ENCODE measurements around the gene COX6A1.
"Not testable (repeated sequence)": the region's sequence is repeated elsewhere in the genome, so short reads cannot be mapped to it uniquely, and the experiment has no call there.

Gene COX6A1

GRCh38 chr12:120468325-120468820, 30.5 kb downstream of the COX6A1 start:
- DNase-seq: no peak

DNA sequence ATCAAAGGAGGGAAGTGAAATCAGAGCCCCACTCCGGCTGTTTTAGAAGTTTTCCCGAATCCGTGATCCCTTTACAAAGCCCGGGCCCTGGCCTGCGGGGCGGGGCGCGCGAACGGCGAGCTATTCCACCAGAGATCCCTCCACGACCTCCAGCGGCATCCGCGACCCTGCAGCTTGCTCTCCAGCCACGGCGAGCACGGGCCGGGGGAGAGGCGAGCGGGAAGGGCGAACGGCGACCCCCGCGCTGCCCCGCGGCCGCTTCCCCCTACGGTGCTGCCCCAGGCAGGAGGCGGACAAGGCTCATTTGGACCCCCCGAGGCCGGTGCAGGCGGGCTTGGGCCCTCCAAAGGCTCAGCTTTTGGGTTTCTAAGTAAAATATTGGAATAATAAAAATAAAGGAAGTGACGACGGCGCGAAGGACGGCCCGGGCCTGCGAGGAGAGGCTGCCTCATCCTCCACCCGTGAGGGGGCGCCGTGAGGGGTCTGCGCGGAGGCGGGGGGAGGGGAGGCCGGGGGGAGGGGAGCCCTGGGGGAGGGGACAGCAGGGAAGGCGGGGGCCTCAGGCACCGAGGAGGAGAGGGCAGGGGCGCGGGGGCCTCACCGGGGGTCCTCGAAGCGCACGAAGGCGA, 31.0 kb downstream of the COX6A1 start:
- DNase-seq: no peak

DNA sequence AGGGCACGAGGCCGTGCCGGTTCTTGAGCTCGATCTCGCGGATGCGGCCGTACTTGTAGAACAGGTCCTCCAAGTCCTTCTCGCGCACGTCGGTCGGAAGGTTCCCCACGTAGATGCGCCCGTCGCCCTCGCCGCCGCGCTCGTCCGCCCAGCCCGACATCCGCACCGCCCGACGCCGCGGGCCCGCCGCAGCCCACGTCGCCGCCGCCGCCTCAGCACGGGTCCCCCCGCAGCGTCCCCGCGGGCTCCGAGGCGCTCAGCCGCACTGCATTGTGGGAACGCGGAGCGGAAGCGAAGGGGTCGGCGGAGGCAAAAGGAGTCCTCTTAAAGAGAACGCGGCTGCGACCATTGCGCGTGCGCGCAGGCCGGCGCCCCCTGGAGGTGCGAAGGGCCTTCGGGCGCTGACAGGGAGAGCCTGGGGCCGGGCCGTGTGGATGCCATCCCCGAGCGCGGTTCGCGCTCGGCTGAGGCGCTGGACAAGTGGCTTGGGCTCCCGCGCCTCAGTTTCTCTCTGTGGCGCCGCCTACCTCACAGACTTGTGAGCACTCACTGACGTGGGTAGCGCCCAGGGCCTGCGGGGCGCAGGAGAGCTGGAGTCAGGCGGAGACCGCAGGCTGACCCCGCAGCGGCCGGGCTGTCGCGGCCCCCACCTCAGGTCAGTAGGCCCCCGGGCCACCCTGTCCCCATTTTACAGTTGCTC, 31.7 kb downstream of the COX6A1 start, which contains the start of gene SRSF9:
Gene SRSF9, minus strand, starts transcription at position 299 of the 700 bp plus-strand sequence. Its CDS starts 139 bp downstream, at position 160.
- DNase-seq: peak; percentile 84

DNA sequence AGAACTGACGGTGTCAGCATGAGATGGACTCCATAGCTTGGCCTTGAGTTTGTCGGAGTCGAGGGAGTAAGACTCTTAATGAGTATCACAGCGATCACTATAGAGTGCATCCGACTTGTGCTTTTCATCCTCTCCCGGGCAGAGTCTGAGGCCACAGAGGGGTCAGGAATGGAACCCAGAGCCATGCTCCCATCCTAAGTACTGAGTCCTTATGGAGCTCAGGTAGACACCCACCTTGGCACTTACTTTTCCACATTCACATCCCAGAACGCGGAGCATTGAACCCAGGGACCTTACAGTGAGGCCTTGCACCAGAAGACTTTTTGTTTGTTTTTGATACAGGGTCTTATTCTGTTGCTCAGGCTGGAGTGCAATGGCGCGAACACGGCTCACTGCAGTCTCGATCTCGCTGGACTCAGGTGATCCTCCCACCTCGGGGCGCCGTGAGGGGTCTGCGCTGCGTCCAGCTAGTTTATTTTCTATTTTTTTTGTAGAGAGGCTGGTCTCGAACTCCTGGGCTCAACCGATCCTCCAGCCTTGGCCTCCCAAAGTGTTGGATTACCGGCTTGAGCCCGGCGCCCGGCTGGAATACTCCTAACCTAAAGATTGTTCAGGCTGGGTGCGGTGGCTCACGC, 32.4 kb downstream of the COX6A1 start:
- DNase-seq: no peak

DNA sequence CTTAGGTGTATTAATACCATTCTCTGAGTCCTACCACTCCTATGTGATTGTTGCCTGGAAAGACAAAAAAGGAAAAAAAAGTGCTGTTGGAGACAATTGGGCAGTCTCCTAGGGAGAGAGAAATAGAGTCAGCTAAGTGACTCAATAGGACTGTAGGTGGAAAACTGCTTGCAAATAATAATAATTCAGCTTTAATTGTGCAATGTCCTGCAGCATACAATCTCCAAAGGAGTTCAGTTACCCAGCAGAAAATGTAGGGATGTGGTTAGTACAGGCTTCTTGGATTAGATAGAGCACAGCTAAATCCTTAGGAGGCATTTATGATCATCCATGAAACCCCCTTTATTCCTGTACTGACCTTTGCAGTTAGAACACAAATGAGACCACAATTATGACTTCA, 34.6 kb downstream of the COX6A1 start:
- no peak for DNase-seq

- no peak for DNase-seq
Observed at GRCh38 chr12:120473807-120474615, 36.1 kb downstream of the COX6A1 start.

DNA sequence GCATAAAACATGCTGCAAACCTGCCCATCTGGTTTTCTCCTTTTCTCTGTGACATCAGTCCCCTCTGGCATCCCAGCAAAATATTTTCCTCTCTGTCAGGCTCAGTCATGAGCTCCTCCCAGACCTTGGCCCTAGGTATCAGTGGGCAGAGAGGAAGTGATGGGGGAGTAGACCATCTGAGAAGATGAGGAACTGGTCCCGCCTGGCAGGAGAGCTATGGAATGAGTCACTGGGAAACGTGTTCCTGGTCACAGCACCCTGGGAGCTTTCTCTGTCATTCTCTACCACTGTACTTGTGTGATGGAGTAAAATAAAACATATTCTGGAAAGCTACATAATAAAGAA, 36.7 kb downstream of the COX6A1 start:
- no peak for DNase-seq

DNA sequence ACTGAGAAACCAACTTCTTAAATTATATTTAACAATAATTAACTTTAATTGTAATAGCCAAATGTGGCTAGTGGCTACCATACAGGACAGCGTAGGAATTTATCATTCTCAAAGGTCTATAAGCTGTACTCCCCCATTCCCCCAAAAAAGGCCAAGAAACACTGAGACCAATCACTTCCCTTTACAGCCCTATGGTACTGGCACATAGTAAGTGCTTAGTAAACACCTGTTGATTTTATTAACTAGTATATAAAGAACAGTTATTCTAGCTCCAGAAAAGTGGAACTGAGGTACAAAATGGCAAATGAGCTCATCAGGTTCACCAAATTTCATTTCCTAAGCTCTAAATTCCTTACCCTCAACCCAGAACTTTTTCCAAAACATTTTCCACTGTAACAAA, 37.7 kb downstream of the COX6A1 start:
- no peak for DNase-seq

DNA sequence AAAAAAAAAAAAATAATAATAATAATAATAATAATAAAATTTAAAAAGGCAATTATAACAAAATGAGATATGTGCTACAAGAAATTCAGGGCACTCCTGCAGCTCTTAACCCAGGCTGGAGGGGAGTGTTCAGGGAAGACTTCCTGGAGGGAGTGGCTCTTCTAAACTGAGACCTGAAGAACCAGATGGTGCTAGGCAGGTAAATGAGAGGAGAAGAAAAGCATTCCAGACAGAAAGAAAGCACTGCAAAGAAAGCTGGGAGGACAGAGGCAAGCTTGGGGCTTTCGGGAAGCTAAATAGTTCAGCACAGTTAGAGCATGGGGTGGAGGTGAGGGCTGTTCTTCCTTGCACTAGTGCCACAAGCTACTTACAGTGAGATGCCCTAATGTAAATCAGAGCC, 41.5 kb downstream of the COX6A1 start:
- no peak for DNase-seq

DNA sequence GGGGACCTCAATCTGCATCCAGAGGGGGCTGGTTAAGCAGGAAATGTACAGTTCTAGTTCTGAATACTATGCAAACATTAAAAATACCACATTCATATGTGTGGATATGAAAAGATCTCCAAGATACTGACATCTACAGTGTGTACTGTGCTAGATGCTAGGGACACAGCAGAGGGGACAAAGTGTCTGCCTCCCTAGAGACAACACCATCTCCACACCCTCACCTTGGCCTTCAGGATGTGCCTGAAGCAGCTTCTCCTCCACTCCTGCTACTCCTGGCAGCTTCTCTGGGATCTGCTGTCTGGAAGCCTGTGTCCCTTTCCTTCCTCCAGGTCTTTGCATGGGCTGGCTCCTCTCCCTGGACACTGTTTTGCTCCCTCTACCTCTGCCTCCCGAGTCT, 42.3 kb downstream of the COX6A1 start:
- no peak for DNase-seq

- no peak for DNase-seq
Observed at GRCh38 chr12:120481022-120481767, 43.3 kb downstream of the COX6A1 start.

GRCh38 chr12:120483621-120484020, 45.7 kb downstream of the COX6A1 start:
- no peak for DNase-seq

GRCh38 chr12:120485961-120486881, 48.3 kb downstream of the COX6A1 start:
- DNase-seq: no peak

- not testable (repeated sequence) for DNase-seq
Observed at GRCh38 chr12:120487552-120487951, 49.6 kb downstream of the COX6A1 start.

- no peak for DNase-seq
Observed at GRCh38 chr12:120488057-120488640, 50.2 kb downstream of the COX6A1 start.

- no peak for DNase-seq
Observed at GRCh38 chr12:120489018-120489417, 51.1 kb downstream of the COX6A1 start.

DNA sequence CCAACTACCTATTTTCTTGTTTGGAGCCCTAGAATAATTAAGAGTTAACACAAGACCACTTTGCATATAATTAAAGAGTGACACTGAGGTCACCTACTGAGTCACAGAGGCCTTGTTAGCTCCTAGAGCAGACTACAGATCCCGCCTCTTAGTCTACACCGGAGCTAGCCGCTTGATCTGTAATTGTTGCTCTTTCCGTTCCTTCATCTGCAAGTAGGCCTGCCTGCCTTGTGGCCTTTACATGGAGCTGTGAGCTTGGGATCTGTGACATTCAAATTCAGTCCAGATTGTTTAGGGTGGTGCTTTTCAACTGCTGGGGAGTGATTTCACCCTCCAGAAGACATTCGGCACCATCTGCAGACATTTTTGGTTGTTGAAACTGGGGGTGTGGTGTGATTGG, 52.4 kb downstream of the COX6A1 start:
- no peak for DNase-seq
